Mononuclear cell (primary cell): ENCODE data around the gene CHMP4B. TPM values are rescaled to one million over a fixed set of nuclear protein-coding genes. Genes with fewer than 3 reads are reported as not detected.

Experiments used
- H3K27me3 ChIP-seq: 2 replicates; pipeline ENCODE4 v1.6.0; 2011; ENCODE audit warnings: low read length, control low read depth; ENCODE audit not compliant: insufficient read depth
- H3K4me1 ChIP-seq: 2 replicates; pipeline ENCODE4 v1.5.1; 2011; ENCODE audit warnings: mild to moderate bottlenecking, low read length, control low read depth; ENCODE audit not compliant: insufficient read depth
- H3K4me3 ChIP-seq: 2 replicates; pipeline ENCODE4 v1.5.1; 2011; ENCODE audit warnings: mild to moderate bottlenecking, low read length, moderate library complexity
- H3K9me3 ChIP-seq: 2 replicates; pipeline ENCODE4 v1.5.1; 2011; ENCODE audit warnings: low read depth, mild to moderate bottlenecking, control low read depth, low read length
- total RNA-seq: library from RNA; depleted of rRNA; stranded (reverse); fragments of >200 nt; gene quantifications from one replicate; pipeline ENCODE4 v1.2.3, GENCODE V29; 2012

CHMP4B gene
- total RNA-seq, 1 donor = 67.0 TPM

GRCh38 chr20:33866398-33867100, 55.4 kb downstream of the CHMP4B start:
- Histone ChIP-seq H3K27me3 (no peaks in the 10 kb centered on the region), H3K9me3 (no peaks in the 10 kb centered on the region), H3K4me3 (no peak overlapping the region), H3K4me1 (peaks cover 8% of the 10 kb centered on the region)

- no peaks in the 10 kb centered on the region for H3K9me3 ChIP-seq
- no peak overlapping the region for H3K4me3 ChIP-seq
- peaks cover 2% of the 10 kb centered on the region for H3K4me1 ChIP-seq
- H3K27me3 ChIP-seq = no peaks in the 10 kb centered on the region
These were observed 56.9 kb downstream of the CHMP4B start for GRCh38 chr20:33868042-33868441.

DNA sequence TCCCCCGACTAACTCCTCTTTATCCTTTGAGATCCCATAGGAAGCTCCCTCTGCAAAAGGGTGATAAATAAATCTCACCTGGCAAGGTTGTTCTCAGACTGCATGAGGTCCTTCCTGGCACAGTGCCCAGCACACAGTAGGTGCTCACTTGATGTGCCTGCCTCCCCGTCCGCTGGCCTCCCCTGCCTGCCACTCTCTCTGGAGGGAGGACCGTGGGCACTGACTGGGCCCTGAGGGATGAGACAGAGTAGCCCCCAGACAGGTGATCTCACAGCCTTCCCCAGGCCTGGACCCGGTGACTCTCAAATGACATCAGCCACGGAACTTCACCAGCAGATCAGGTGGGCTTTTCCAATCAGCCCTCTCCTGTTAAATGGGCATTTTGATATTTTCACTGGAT, 57.4 kb downstream of the CHMP4B start:
- no peaks in the 10 kb centered on the region for H3K27me3 ChIP-seq
- H3K9me3 ChIP-seq = no peaks in the 10 kb centered on the region
- H3K4me3 ChIP-seq = no peak overlapping the region
- H3K4me1 ChIP-seq = no peaks in the 10 kb centered on the region

DNA sequence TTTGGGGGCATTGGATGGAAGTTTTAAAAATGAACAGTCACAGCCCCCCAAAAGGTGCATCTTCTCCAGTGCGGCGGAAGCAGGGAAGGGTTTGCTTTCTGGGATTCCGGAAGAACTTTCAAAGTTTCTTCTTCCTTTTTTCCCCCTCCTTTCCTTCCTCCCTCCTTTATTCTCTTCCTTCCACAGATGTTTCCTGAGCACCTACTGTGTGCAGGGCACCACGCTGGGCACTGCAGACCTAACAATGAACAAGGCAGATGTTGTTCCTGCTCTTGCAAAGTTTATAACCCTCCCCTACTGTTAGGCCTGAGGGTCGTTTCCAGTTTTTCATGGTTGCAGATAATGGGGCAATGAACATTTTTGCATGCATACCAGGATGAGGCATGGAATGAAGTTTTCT, 58.1 kb downstream of the CHMP4B start:
- Histone ChIP-seq H3K9me3 (no peaks in the 10 kb centered on the region), H3K27me3 (no peaks in the 10 kb centered on the region), H3K4me3 (no peak overlapping the region), H3K4me1 (no peaks in the 10 kb centered on the region)

DNA sequence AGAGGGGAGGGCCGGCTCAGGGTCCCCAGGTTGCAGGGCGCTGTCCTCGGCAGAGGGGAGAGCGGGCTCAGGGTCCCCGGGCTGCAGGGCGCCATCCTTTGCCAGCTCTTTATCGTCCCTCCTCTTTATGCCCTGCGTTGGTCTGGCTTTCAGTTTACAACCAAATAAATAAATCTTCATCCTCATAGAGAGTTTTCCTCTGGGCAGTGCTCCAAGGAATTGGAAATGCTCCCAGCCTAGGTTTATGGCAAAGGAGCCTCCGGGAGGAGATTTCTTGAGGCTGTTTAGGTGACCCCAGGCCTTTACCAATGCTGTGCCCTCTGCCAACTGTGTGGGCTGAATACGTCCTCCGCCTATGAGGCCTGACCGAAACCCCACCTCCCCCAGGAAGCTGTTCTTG, 60.2 kb downstream of the CHMP4B start:
- H3K4me3 ChIP-seq = no peak overlapping the region
- no peaks in the 10 kb centered on the region for H3K9me3 ChIP-seq
- H3K27me3 ChIP-seq = no peaks in the 10 kb centered on the region
- H3K4me1 ChIP-seq = no peaks in the 10 kb centered on the region

DNA sequence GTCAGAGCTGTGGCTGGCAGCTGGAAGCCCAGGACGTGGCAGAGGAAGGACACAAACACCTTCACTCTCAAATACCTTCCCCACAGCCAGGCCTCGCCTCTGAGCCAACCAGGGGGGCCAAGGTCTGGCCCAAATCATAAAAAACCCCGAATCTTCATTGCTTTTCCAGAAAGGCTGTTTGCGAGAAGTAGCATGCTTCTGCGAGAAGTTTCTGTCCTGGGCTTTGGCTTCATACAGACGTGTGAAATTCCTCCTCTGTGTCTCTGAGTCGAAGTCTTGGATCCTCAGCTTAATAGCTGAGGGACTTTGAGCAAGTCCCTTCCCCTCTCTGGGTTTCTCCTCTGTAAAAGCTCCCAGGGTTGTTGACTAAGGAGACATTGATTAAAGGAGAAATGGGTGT, 63.0 kb downstream of the CHMP4B start:
- H3K4me1 ChIP-seq = no peaks in the 10 kb centered on the region
- no peaks in the 10 kb centered on the region for H3K9me3 ChIP-seq
- no peaks in the 10 kb centered on the region for H3K27me3 ChIP-seq
- no peak overlapping the region for H3K4me3 ChIP-seq

DNA sequence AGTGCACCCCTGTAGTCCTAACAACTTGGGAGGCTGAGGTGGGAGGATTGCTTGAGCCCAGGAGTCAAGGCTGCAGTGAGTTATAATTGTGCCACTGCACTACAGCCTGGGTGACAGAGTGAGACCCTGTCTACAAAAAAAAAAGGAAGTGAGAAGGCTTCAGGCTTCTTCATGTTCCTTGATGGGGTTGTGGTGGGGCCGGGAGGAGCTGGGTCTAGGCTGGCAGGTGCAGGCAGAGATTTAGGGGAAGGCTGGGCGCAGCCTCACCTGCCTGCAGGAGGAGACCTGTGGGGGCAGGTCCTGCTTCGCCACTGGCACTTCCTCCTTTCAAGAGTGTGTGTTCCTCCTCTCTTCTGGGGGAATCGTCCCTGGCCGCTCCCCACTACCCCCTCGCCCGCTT, 63.9 kb downstream of the CHMP4B start:
- Histone ChIP-seq H3K9me3 (no peaks in the 10 kb centered on the region), H3K4me3 (no peak overlapping the region), H3K4me1 (no peaks in the 10 kb centered on the region), H3K27me3 (no peaks in the 10 kb centered on the region)

DNA sequence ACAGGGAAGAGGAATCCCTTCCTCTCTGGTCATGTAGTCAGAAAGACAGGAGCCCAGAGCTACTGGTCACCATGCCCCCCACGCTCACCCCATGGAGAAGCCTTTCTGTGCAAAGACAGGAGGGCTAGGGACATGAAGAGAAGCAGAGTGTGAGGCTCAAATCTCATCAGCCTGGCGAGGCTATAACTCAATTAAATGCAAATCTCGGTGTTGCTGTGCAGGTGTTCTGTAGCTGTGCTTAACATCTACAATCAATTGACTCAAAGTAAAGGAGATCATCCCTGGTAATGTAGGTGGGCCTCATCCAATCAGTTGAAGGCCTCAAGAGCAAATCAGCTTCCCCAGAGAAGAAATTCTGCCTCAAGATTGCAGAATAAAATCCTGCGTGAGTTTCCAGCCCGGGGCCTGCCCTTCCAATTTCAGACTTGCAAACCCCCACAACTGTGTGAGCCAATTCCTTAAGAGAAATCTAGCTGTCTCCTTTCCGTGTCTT, 64.4 kb downstream of the CHMP4B start:
- Histone ChIP-seq H3K4me3 (no peak overlapping the region), H3K27me3 (no peaks in the 10 kb centered on the region), H3K4me1 (no peaks in the 10 kb centered on the region), H3K9me3 (no peaks in the 10 kb centered on the region)

- no peaks in the 10 kb centered on the region for H3K4me1 ChIP-seq
- H3K4me3 ChIP-seq = no peak overlapping the region
- H3K9me3 ChIP-seq = no peaks in the 10 kb centered on the region
- no peaks in the 10 kb centered on the region for H3K27me3 ChIP-seq
These were observed 67.4 kb downstream of the CHMP4B start for GRCh38 chr20:33878583-33878982.

- no peaks in the 10 kb centered on the region for H3K4me1 ChIP-seq
- no peak overlapping the region for H3K4me3 ChIP-seq
- no peaks in the 10 kb centered on the region for H3K9me3 ChIP-seq
- no peaks in the 10 kb centered on the region for H3K27me3 ChIP-seq
These were observed 69.2 kb downstream of the CHMP4B start for GRCh38 chr20:33880396-33880795.

DNA sequence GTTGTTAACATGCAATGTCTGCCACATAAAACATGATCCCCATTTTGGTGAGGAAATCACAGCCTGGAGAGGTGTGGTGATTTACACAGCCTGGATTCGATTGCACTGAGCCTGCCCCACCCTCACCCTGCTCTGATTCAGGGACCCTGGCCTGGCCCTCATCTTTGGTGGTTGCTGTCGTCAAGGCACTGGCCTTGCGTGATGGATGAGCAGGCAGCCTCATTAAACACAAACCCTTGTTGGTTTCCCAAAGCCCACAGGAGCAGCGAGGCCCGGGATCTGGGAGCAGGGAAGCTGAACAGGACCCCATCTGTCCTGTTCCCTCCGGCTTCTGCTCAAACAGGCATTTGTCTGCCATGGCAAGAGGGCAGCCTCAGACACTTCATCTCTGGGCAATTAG, 70.8 kb downstream of the CHMP4B start:
- no peaks in the 10 kb centered on the region for H3K27me3 ChIP-seq
- H3K4me3 ChIP-seq = no peak overlapping the region
- H3K9me3 ChIP-seq = no peaks in the 10 kb centered on the region
- no peaks in the 10 kb centered on the region for H3K4me1 ChIP-seq

- Histone ChIP-seq H3K27me3 (no peaks in the 10 kb centered on the region), H3K4me1 (no peaks in the 10 kb centered on the region), H3K9me3 (no peaks in the 10 kb centered on the region), H3K4me3 (no peak overlapping the region)
These were observed 71.3 kb downstream of the CHMP4B start for GRCh38 chr20:33882481-33882880.

DNA sequence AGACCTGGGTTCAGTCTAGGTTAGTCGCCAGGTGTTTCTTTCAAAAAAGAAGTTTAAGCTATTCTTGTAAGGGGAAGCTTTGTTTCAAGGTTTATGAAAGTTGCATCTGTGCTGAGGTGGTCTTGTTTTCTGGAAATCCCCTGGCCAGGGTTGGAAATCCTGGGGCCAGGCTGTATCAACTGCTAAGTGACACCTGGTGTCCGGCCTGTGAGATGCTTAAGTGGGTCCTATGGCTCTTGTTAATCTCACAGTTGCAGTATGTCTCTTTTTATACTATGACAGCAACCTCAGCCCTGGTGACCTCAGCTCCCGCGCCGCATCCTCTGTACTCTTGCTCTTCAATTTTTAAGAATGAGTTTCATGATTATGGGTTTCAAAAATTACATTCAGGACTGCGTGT, 72.0 kb downstream of the CHMP4B start:
- no peaks in the 10 kb centered on the region for H3K4me1 ChIP-seq
- no peaks in the 10 kb centered on the region for H3K9me3 ChIP-seq
- H3K4me3 ChIP-seq = no peak overlapping the region
- H3K27me3 ChIP-seq = no peaks in the 10 kb centered on the region

- H3K4me1 ChIP-seq = no peaks in the 10 kb centered on the region
- no peak overlapping the region for H3K4me3 ChIP-seq
- H3K27me3 ChIP-seq = no peaks in the 10 kb centered on the region
- no peaks in the 10 kb centered on the region for H3K9me3 ChIP-seq
These were observed 73.5 kb downstream of the CHMP4B start for GRCh38 chr20:33884633-33885032.

GRCh38 chr20:33889312-33889711, 78.2 kb downstream of the CHMP4B start:
- no peaks in the 10 kb centered on the region for H3K27me3 ChIP-seq

GRCh38 chr20:33890557-33890956, 79.4 kb downstream of the CHMP4B start:
- H3K4me3 ChIP-seq = no peak overlapping the region
- H3K9me3 ChIP-seq = peaks cover 5% of the 10 kb centered on the region
- no peaks in the 10 kb centered on the region for H3K27me3 ChIP-seq
- H3K4me1 ChIP-seq = no peaks in the 10 kb centered on the region

More at GRCh38 chr20:33889312-33889711, 78.2 kb downstream of the CHMP4B start:
- Histone ChIP-seq H3K9me3 (peaks cover 5% of the 10 kb centered on the region), H3K4me3 (no peak overlapping the region), H3K4me1 (no peaks in the 10 kb centered on the region)
